Measurements from ENCODE around the gene MBTPS1.

Gene MBTPS1

GRCh38 chr16:84027625-84028024 is 89.1 kb downstream of the MBTPS1 start:
- DNase-seq (ENCODE audit: insufficient read length, low spot score) = no peak
- TF ChIP-seq POLR2A (IDR thresholded peaks at IDR 0.05; ENCODE audit: low read depth, low read length) (no peak), POU2F2 (IDR thresholded peaks at IDR 0.05; ENCODE audit: low read depth, low read length) (no peak), SPI1 (IDR thresholded peaks at IDR 0.05; ENCODE audit: low read depth, low read length) (no peak), TAF1 (IDR thresholded peaks at IDR 0.05; ENCODE audit: low read depth, low read length) (no peak)
- FAIRE-seq = no peak

DNA sequence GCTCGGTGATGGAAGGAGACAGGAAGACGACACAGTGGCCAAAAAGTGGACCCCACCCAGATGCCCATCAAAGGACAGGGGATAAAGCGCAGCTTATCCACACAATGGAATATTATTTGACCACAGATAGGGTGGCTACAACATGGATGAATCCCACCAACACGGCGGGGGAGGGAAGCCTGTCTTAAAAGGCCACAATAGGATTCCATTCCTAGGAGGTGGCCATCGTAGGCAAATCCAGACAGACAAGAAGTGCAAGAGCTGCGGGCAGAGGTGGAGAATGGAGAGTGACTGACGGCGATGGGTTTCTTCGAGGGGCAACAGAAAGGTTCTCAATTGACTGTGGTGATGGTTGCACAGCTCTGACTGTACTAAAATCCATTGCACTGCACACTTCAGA is 90.1 kb downstream of the MBTPS1 start:
- no peak for DNase-seq (ENCODE audit: insufficient read length, low spot score)
- no peak for TF ChIP-seq POLR2AphosphoS5 (IDR thresholded peaks at IDR 0.05; ENCODE audit: low read depth, low read length)
- TF ChIP-seq TAF1 (IDR thresholded peaks at IDR 0.05; ENCODE audit: low read depth, low read length) = no peak
- no peak for TF ChIP-seq PAX5 (IDR thresholded peaks at IDR 0.05; ENCODE audit: insufficient read depth, low read length, severe bottlenecking)
- no peak for TF ChIP-seq POLR2A (IDR thresholded peaks at IDR 0.05; ENCODE audit: low read depth, low read length)
- no peak for FAIRE-seq

- DNase-seq (ENCODE audit: insufficient read length, low spot score) = no peak
- no peak for TF ChIP-seq SPI1 (IDR thresholded peaks at IDR 0.05; ENCODE audit: low read depth, low read length)
- TF ChIP-seq POLR2A (IDR thresholded peaks at IDR 0.05; ENCODE audit: low read depth, low read length) = no peak
- no peak for TF ChIP-seq PAX5 (IDR thresholded peaks at IDR 0.05; ENCODE audit: insufficient read depth, low read length, severe bottlenecking)
- TF ChIP-seq POLR2AphosphoS5 (IDR thresholded peaks at IDR 0.05; ENCODE audit: low read depth, low read length) = no peak
- TF ChIP-seq TAF1 (IDR thresholded peaks at IDR 0.05; ENCODE audit: low read depth, low read length) = no peak
- no peak for TF ChIP-seq POU2F2 (IDR thresholded peaks at IDR 0.05; ENCODE audit: low read depth, low read length)
- FAIRE-seq = no peak
These were observed 91.9 kb downstream of the MBTPS1 start for GRCh38 chr16:84024854-84025253.

DNA sequence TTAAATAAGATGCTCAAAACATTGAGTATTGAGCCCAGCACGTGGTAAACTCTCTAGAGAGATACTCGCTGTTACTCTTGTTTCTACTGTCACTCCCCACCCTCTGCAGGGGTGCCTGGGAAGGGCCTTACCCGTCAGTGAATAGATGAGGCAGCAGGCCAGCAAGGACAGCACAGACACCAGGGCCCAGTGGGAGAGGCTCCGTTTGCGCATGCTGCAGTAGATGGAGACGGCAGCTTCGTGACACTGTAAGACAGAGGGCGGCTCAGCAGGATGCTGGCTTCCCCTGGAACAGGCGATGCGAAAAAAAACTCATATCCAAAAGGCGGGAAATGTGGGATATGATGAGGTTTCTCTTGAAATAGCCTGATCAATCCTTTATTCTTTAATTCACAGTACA is 94.1 kb downstream of the MBTPS1 start:
- FAIRE-seq (no peak), DNase-seq (ENCODE audit: insufficient read length, low spot score) (no peak)
- TF ChIP-seq POLR2A (IDR thresholded peaks at IDR 0.05; ENCODE audit: low read depth, low read length) = no peak
- no peak for TF ChIP-seq POU2F2 (IDR thresholded peaks at IDR 0.05; ENCODE audit: low read depth, low read length)
- no peak for TF ChIP-seq PAX5 (IDR thresholded peaks at IDR 0.05; ENCODE audit: insufficient read depth, low read length, severe bottlenecking)
- TF ChIP-seq POLR2AphosphoS5 (IDR thresholded peaks at IDR 0.05; ENCODE audit: low read depth, low read length) = no peak
- no peak for TF ChIP-seq TAF1 (IDR thresholded peaks at IDR 0.05; ENCODE audit: low read depth, low read length)
- TF ChIP-seq SPI1 (IDR thresholded peaks at IDR 0.05; ENCODE audit: low read depth, low read length) = no peak

DNA sequence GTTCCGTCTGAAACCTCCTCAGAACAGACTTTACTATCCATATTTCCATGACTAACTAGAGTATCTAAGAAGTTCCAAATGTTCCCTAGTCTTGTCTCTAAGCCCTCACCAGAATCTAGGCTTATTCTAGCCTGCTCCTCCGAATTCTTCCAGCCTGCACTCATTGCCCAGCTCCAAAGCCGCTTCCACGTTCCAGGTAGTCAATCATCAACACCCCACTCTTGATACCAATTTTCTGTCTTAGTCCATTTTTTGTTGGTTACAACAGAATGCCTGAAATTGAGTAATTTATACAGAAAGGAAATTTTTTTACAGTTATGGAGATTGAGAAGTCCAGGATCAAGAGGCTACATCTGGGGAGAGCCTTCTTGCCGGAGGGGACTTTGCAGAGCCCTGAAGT is 95.3 kb downstream of the MBTPS1 start:
- no peak for FAIRE-seq
- no peak for TF ChIP-seq POLR2AphosphoS5 (IDR thresholded peaks at IDR 0.05; ENCODE audit: low read depth, low read length)
- no peak for TF ChIP-seq TAF1 (IDR thresholded peaks at IDR 0.05; ENCODE audit: low read depth, low read length)
- TF ChIP-seq POU2F2 (IDR thresholded peaks at IDR 0.05; ENCODE audit: low read depth, low read length) = no peak
- no peak for TF ChIP-seq SPI1 (IDR thresholded peaks at IDR 0.05; ENCODE audit: low read depth, low read length)
- no peak for TF ChIP-seq PAX5 (IDR thresholded peaks at IDR 0.05; ENCODE audit: insufficient read depth, low read length, severe bottlenecking)
- no peak for TF ChIP-seq POLR2A (IDR thresholded peaks at IDR 0.05; ENCODE audit: low read depth, low read length)

DNA sequence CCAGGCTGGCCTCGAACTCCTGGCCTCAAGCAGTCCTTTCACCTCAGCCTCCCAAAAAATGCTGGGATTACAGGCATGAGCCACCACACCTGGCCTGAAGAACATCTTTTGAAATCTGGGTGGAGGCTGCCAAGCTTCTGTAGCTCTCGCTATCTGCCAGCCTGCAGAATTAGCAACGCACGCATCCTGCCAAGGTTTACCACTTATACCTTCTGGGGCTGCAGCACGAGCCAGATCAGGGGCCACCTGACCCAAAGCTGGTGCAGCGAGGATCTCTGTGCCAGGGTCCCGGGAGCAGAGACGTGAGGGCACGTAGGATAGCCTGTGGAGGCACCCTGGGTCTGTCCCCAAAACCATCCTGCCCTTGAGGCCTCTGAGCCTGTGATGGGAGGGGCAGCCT is 96.4 kb downstream of the MBTPS1 start:
- DNase-seq (ENCODE audit: insufficient read length, low spot score) (no peak), FAIRE-seq (no peak)
- TF ChIP-seq POLR2A (IDR thresholded peaks at IDR 0.05; ENCODE audit: low read depth, low read length) = no peak
- no peak for TF ChIP-seq POLR2AphosphoS5 (IDR thresholded peaks at IDR 0.05; ENCODE audit: low read depth, low read length)
- no peak for TF ChIP-seq SPI1 (IDR thresholded peaks at IDR 0.05; ENCODE audit: low read depth, low read length)
- no peak for TF ChIP-seq POU2F2 (IDR thresholded peaks at IDR 0.05; ENCODE audit: low read depth, low read length)

More for the DNA sequence above, 95.3 kb downstream of the MBTPS1 start:
- DNase-seq (ENCODE audit: insufficient read length, low spot score) = no peak

- DNase-seq (ENCODE audit: insufficient read length, low spot score) (no peak), FAIRE-seq (no peak)
- no peak for TF ChIP-seq PAX5 (IDR thresholded peaks at IDR 0.05; ENCODE audit: insufficient read depth, low read length, severe bottlenecking)
- TF ChIP-seq POLR2AphosphoS5 (IDR thresholded peaks at IDR 0.05; ENCODE audit: low read depth, low read length) = no peak
These were observed 98.0 kb downstream of the MBTPS1 start for GRCh38 chr16:84018710-84019109.

DNA sequence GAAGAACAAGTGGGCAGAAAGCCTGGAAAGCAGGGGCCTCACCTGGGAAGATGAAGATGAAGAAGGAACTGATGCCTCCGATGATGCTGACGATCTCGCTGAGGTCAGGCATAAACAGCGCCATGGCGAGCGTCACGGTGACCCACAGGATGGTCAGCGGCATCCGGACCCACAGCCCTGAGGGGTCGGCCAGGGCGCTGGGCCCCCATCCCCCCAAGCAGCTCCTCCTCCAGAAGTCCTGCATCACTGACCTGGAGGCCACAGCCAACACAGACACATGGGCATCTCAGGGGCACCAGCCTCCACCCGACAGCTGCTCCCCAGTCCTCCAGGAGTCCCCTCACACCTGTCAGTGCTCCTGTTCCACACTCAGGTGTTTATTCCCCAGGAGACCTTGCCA is 100.3 kb downstream of the MBTPS1 start:
- FAIRE-seq (no peak), DNase-seq (ENCODE audit: insufficient read length, low spot score) (no peak)
- TF ChIP-seq POLR2A (IDR thresholded peaks at IDR 0.05; ENCODE audit: low read depth, low read length) = no peak
- TF ChIP-seq TAF1 (IDR thresholded peaks at IDR 0.05; ENCODE audit: low read depth, low read length) = no peak
- no peak for TF ChIP-seq POU2F2 (IDR thresholded peaks at IDR 0.05; ENCODE audit: low read depth, low read length)
- no peak for TF ChIP-seq POLR2AphosphoS5 (IDR thresholded peaks at IDR 0.05; ENCODE audit: low read depth, low read length)
- TF ChIP-seq PAX5 (IDR thresholded peaks at IDR 0.05; ENCODE audit: insufficient read depth, low read length, severe bottlenecking) = no peak

DNA sequence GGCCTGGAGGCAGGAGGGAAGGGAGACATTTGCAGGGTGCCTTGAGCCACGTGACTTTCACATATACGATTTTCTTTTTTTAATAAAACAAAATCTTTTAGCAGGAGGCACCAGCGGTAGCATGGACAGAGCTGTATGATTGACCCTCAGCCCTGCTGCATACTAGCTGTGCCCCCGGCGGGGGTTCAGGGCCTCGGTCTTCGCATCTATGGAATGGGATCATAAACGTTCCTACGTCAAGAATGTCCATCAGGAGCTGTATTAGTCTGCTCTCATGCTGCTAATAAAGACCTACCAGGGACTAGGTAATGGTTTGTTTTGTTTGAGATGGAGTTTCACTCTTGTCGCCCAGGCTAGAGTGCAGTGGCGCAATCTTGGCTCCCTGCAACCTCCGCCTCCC is 101.3 kb downstream of the MBTPS1 start:
- TF ChIP-seq POLR2A (IDR thresholded peaks at IDR 0.05; ENCODE audit: low read depth, low read length) (no peak), POLR2AphosphoS5 (IDR thresholded peaks at IDR 0.05; ENCODE audit: low read depth, low read length) (no peak), SPI1 (IDR thresholded peaks at IDR 0.05; ENCODE audit: low read depth, low read length) (no peak), TAF1 (IDR thresholded peaks at IDR 0.05; ENCODE audit: low read depth, low read length) (no peak), POU2F2 (IDR thresholded peaks at IDR 0.05; ENCODE audit: low read depth, low read length) (no peak), PAX5 (IDR thresholded peaks at IDR 0.05; ENCODE audit: insufficient read depth, low read length, severe bottlenecking) (no peak)
- DNase-seq (ENCODE audit: insufficient read length, low spot score) = no peak
- no peak for FAIRE-seq

DNA sequence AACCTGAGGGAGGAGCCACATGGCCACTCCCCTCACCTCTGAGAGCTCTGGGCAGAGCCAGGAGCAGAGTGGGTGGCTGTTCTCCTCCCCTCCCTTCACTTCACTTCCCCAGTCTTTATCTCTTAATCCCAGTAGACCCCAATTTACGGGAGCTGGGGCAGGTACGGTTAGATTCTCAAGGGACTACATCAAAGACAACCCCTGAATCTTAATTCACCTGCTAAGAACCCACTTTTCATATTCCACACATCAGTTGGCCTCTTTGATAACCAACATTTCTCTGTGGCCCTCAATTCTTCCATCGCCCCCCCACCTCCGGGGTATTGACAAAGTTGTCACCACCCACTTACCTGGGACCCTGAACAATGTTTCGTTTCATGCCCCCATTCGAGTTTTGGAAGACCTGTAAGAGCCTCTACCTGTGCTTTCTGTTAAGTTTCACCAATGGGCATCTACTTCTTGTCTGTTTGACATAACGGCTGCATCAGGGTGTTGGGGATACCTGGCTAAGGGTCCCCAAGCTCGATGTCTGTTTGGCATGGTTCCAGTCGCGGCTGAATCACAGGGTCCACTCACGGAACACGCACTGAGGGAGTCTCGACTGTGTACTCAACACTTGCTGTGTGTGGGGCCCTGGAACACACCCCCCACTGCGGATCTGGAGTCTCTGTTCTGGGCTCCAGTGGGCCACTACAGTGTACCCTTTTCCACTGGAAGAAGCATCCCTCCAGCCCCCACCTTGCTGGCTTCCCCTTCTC is 102.0 kb downstream of the MBTPS1 start:
- DNase-seq (ENCODE audit: insufficient read length, low spot score) = no peak
- no peak for FAIRE-seq

More for the DNA sequence above, 102.0 kb downstream of the MBTPS1 start:
- TF ChIP-seq SPI1 (IDR thresholded peaks at IDR 0.05; ENCODE audit: low read depth, low read length) = no peak
- no peak for TF ChIP-seq POLR2A (IDR thresholded peaks at IDR 0.05; ENCODE audit: low read depth, low read length)
- TF ChIP-seq POLR2AphosphoS5 (IDR thresholded peaks at IDR 0.05; ENCODE audit: low read depth, low read length) = no peak
- no peak for TF ChIP-seq PAX5 (IDR thresholded peaks at IDR 0.05; ENCODE audit: insufficient read depth, low read length, severe bottlenecking)

Data from GM12891 (cell line).